ENCODE data around the gene CHST1.

DNA sequence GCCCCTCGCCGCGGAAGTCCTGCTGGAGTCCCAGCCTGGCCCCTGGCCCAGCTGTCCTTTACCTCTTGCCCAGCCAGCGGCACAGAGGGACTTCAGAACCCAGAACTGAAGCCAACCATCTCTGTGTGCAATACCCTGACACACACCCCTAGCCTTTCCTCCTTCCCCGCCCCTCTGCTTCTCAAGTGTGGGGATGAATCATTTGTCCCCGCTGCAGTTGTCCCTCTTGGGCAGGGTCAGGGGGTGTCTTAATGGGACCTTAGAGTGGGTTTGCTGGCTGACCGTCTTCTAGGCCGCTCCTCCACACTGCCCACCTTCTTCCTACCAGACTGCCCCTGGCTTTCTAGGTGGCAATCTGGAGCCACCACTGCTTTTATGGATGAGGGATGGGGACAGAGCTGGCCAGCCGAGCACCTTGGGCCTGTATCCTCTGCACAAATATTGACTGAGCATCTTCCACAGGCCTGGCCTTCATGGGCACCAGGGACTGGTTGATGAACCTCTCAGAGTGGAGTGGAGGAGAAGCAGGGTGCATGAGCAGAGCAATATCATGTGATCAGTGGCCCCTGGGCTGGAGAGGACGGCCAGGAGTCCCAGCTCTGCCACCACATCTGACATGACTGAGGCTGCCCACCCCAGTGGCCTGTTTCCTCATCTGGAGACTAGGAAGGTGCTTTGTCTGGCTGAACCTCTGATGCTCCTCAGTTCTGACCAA is 668 bp upstream of the CHST1 start:
- TF ChIP-seq, protein P1, sequence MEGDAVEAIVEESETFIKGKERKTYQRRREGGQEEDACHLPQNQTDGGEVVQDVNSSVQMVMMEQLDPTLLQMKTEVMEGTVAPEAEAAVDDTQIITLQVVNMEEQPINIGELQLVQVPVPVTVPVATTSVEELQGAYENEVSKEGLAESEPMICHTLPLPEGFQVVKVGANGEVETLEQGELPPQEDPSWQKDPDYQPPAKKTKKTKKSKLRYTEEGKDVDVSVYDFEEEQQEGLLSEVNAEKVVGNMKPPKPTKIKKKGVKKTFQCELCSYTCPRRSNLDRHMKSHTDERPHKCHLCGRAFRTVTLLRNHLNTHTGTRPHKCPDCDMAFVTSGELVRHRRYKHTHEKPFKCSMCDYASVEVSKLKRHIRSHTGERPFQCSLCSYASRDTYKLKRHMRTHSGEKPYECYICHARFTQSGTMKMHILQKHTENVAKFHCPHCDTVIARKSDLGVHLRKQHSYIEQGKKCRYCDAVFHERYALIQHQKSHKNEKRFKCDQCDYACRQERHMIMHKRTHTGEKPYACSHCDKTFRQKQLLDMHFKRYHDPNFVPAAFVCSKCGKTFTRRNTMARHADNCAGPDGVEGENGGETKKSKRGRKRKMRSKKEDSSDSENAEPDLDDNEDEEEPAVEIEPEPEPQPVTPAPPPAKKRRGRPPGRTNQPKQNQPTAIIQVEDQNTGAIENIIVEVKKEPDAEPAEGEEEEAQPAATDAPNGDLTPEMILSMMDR (IDR thresholded peaks at IDR 0.05; ENCODE audit: low read length) = no peak
- TF ChIP-seq EZH2 (IDR thresholded peaks at IDR 0.05; ENCODE audit: borderline replicate concordance, low read length) = no peak

Measured in OCI-LY1 (cell line).